NCI-H345 treated with DMSO at 0.1 percent for 48 hours (cell line): Measurements from ENCODE around the gene RCOR3.
"Not testable (repeated sequence)": the region's sequence is repeated elsewhere in the genome, so short reads cannot be mapped to it uniquely, and the experiment has no call there.

ENCODE experiments used
- DNase-seq: peaks from one replicate; lab custom pipeline; 2025; ENCODE audit not compliant: unreplicated experiment; lab: John Stamatoyannopoulos, UW

The RCOR3 gene

DNA sequence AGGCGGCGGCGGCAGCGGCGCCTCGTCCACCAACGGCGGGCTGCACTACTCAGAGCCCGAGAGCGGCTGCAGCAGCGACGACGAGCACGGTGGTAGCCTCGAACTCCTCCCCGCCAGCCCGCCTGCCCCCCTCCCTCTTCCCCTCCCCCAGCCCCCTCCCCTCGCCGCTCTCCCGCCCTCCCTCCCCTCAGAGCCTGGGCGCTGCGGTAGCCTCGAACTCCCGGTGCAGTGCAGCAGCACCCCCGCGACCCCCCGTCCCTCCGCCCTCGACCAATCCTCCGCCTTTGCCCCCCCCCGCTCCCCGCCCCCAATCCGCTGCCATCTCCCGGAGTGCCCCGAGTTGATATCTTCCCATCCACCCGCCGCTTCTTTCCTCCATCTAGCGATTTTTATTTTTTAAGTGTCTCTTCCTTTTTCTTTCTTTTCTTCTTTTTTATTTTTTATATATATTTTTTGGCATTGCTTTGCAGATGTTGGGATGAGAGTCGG is 516 bp downstream of the RCOR3 start:
- peak; percentile 43 for DNase-seq

DNA sequence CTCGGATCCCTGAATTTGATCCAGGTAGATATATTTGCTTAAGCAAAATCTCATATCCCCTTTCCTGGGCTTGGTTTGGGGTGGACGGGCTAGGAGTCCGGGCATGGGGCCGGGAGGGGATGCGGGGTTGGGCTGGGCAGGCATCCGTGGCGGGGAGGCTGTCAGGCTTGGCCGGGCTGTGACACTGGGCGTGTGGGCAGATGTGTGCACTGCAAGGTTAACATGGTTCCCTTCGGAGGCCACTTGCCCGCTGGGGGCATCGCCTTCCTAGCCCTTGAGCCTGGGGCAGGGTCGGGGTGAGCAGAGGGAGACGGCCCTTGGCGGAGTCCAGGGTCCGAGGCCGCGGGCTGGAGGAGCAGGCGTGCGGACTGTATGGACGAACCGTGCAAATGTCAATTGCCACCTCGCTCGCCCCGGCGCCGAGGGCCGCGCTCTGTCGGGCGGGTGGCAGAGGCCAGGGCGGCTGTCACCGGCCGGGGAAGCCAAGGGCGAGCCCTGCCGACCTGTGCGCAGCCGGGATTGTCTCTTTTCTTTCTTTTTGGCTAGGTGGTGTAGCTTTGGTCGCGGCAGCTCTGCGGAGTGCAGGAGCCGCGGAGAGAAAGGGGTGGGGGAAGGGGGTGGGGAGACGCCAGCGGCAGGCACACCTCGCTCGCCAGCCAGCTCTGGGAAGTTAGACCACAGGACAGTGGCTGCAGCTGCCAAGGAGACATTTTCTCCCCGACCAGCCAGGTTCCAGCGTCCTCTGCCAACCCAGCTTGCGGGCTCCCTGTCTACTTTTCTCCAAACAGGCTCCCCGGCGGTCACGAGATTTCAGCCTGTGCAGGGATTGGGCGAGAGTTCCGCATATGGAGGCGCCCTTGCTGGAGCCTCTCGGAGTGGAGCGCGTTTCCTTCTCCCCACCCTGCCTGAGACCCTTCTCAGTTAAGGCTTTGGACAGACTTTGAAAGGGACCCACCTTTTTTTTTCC is 1.3 kb downstream of the RCOR3 start:
- peak; percentile 59 for DNase-seq

DNA sequence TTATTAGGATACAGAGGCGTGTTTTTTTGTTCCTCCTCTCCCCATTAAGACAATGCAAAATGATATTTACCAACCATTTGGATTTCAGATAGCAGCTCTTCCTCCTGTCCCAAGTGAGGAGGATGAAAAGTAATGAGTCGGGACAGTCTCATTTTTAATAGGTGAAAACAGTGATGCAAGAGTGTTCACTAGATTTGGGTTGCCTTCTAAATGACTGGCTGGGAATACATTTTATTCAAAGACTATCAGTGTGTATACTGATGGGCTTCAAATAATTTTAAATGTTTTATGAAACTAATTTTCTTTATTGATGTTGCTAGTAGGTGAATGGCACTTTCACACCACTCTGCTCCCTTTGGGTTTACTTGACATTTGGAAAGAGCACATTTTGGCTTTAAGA is 2.1 kb downstream of the RCOR3 start:
- no peak for DNase-seq

DNA sequence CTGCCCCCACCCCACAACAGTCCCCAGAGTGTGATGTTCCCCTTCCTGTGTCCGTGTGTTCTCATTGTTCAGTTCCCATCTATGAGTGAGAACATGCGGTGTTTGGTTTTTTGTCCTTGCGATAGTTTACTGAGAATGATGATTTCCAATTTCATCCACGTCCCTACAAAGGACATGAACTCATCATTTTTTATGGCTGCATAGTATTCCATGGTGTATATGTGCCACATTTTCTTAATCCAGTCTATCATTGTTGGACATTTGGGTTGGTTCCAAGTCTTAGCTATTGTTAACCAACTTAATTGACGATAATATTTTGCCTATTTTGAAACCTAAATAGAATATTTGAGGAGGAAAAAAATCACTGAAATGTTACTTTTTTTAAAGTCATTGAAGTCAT is 3.9 kb downstream of the RCOR3 start:
- DNase-seq: not testable (repeated sequence)

DNA sequence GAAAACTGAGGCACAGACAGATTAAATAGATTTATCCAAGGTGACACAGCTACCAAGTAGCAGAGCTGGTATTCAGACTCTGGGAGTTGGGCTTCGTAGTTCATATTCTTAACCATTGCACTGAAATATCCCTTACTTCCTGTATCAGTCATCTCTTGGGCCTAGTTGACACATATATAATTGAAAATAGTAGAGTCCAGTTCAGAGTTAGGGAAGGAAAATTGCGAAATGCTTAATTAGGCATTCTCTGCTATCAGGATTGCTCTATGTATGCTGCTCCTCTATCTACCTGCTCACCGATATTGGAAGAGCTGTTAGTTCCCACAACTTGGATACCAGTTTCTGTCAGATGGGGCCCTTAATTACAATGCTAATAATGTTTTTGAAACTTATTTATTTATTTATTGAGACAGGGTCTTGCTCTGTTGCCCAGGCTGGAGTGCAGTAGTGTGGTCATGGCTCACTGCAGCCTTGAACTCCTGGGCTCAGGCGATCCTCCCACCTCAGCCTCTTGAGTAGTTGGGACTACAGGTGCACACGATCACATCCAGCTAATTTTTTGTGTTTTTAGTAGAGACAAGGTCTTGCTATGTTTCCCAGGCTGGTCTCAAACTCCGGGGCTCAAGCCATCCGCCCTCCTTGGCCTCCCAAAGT is 8.2 kb downstream of the RCOR3 start:
- DNase-seq: no peak

DNA sequence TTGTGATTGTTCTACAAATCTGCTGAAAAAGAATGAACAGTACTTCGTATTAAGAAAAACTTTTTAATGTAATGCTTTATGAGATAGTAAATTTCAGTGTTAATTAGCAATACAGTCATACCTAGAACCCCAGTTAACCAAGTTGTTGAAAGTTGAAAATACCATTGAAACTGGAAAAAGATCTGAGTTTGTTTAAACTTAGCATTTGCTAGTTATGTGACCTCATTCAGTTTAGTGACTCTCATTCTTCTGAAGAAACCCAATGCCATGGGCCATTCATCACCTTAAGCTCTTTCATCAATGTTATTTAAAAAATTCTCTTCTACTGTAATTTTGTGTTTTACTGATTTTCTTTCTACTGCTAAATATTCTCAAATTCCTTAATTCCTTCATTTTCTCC is 20.2 kb downstream of the RCOR3 start:
- no peak for DNase-seq

DNA sequence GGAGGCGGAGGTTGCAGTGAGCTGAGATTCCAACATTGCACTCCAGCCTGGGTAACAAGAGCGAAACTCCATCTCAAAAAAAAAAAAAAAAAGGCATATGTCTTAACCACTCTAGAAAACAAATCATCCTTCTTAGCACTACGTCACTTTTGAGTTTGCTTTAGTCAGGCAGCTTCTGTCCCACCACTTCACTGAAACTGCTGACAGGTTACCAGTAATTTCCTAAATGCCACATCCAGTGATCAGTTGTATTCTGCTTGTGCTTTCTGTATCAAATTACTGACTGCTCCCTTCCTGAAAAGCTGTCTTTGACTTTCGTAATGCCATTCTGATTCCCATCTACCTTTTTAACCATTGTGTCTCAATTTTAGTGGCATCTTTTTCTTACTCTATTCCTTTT is 21.7 kb downstream of the RCOR3 start:
- DNase-seq: no peak

DNA sequence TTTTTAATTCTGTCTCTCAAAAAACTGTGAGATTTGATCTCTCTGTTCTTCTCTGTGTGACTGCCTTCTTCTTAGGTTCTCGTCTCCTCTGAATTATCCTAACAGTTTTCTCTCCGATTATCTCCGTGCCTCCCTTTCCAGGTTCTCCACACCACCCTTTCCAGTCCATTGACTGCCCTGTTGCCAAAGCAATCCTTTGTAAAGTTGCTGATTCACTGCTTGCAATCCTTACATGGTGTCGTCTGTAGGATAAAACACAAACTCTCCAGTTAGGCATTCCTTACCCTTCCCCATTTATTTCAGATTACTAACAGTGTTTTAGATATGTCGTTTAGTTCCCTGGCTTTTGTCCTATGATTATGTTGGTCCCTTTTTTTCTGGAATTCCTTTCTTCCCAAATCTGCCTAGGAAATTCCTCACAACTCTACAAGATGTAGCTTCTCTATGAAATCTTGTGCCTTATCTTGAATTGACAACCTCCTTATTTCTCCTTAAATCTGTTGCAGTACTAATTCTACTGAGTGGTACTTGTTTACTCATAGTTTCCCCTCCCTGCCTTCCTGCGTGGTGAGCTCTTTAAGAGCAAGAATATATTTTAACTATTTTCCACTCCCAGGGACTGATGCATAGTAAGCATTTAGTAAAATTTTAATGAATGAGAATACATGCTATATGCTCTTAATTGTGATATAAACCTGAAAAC is 22.3 kb downstream of the RCOR3 start:
- DNase-seq: no peak

DNA sequence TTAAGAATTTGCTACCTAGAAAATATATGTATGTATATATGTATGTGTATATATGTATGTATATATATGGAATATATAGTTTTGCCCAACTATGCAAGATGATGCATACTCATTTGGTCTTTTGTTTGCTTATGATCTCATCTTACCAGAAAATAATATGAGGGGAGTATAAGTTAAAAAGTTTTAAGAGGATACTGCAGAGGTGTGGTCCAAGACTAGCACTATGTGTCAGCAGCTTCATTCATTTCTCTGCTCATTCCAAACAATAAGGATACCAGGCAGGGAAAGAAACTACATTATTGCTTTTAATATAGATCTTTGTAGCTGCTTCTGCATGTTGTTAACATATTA is 22.8 kb downstream of the RCOR3 start:
- DNase-seq: no peak

DNA sequence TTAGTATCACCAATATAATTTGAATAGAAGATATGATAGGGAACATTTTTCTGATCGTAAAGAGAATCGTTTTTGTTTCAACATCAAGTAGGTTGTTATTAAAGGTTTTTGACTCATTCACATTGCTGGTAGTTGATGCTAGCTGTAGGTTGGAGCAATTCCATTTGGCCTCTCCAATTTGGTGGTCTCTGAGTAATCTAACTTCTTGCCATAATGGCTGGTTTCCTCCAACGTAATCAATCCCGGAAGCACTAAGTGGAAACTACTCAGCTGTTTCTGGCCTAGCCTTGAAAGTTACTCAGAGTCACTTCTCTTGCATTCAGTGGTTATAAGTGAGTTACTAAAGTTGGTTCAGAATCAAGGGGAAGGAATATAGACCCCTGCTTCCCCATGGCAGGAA is 26.0 kb downstream of the RCOR3 start:
- DNase-seq: no peak

DNA sequence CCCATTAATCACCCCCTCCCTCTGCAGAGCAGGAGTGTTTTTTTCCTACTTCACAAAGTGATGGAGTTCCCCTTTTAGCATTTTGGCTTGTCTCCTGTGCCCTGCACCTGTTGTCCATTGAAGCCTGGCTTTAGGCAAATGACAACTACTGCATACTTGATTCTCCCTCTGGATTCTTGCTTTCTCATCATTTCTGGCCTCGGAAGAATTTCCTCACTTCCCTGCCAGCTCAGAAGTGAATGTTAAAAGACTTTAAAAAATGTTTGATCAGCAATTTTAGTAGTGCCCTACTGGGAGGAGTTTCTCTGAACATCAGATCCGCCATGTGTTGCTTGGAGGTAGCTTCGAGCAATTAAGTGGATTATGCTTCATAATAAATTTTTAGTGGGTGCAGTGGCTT is 28.1 kb downstream of the RCOR3 start:
- no peak for DNase-seq

DNA sequence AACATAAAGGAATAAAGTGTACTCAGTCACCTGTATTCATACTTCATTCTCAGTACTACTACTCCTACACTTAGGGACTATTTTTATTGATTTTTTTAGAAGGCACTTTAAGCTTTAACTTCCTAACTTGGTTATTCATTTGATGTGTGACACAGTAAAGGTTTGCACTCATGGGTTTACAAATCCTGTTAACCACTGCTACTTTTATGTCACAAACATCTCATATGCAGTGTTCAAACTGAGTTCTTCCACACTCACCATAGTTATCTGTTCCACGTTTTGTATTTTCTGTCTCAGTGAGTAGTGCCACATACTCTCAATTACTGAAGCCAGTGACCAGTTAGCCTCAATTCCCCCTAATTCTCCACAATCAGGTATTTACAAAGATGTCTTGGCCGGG is 33.2 kb downstream of the RCOR3 start:
- no peak for DNase-seq

DNA sequence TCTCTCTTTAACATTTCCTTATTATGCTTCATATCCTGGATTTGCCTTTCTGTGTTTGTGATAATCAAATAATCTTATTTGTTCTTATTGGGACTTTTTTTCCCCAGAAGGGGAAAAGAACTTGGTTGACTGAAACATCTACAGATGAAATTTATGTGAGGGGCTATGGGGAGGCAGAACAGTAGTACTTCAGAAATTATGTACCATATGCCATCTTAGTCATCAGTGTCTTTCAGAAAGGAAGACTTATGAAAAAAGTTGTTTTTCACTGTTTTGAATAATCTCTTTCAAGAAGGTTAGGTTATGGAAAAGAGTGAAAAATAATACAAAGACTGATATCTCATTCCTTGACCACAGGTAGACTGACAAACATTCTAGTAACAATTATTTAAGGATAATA is 37.2 kb downstream of the RCOR3 start:
- DNase-seq: no peak

DNA sequence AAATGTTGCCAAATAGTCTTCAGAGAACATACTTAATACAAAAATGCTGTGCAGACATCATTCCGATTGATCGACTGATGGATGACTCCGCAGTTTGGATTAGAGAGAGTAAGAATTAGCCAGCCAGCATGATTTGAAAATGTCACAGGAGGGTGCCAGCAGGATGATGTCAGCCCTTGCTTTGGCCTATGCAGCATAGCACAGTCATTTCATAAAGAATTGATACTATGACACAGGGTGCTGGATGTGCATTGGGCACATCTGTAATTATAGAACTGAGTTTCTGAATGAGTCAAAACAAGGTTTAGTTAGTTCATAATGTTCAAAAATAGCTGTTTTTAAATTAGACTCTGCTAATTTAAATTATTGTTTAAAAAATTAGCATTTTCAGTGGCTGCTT is 45.9 kb downstream of the RCOR3 start:
- no peak for DNase-seq

DNA sequence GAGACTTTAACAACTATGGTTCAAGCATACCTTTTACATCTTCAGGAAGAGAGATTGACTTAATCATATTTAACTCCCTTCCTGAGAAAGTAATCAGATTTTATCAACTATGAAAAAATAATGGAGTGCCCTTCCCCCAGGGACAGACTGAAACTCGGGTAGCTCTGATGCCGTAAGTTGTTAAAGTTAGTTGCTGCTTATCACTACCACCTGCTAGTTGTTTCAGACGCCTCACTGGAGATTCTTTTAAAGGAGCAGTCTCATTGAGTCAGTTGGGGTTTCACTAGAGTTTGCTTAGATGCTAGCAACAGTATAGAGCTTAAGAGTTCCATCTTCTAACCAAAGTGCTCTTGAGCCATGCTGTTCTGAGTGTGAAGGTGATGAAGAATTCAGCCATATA is 50.5 kb downstream of the RCOR3 start:
- no peak for DNase-seq

DNA sequence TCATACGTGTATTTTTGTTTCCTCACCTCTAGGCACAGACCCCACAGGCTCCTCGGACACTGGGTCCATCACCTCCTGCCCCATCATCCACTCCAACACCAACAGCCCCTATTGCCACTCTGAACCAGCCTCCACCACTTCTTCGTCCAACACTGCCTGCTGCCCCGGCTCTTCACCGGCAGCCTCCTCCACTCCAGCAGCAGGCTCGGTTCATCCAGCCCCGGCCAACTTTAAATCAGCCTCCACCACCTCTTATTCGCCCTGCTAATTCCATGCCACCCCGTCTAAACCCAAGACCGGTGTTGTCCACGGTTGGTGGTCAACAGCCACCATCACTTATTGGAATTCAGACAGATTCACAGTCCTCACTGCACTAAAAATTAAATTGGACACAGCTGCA is 54.2 kb downstream of the RCOR3 start:
- DNase-seq: no peak

DNA sequence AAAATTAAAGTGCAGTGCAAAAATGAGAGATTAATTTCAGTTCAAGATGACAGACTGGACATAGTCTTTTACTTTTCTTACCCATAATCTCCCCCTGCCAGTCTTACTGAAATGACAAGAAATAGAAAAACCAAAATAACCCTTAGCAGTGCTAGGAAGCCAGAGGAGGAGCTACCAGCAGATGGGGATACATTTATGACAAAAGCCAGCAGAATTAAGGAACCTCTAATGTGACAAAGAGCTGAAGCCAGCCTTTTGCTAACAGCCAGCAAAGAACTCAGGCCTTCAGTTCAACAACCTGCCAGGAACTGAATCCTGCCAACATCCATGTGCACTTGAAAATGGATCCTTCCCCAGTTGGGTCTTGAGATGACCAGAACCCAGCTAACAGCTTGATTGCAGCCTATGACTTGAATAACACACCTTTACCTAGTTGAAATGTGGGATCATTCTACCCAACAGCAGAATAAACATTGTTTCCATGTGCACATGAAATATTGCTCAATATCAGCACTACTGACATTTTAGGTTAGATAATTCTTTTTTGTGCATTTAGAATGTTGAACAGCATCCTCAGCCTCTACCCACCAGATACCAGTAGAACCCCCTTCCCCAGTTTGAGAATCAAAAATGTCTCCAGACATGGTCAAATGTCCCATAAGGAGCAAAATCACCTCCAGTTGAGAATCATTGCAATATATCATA is 59.6 kb downstream of the RCOR3 start:
- no peak for DNase-seq

DNA sequence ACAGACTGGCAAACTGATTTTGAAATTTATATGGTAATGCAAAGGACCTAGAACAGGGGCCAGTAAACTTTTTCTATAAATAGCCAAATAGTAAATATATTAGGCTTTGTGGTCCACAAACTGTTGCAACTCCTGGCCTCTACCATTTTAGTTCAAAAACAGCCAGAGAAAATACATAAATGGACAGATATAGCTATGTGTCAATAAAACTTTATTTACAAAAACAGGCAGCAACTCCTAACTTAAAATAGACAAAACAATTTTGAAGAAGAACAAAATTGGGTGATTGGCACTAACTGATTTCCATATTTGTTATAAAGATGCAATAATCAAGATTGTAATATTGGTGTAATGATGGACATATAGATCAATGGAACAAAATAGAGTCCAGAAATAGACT is 60.7 kb downstream of the RCOR3 start:
- no peak for DNase-seq

DNA sequence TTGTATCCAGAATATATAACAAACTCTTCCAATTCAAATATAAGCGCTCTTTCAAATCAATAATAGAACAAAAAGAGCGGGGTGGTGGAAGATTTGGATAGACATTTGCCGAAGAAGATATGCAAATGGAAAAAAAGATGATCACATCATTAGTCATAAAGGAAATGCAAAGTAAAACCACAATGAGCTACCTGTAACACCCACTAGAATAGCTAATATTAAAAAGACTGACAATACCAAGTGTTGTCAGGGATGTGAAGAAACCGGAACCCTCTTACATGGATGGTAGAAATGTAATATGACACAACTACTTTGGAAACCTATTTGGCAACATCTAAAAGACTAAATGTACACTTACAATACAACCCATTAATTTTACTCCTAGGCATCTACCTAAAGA is 61.8 kb downstream of the RCOR3 start:
- no peak for DNase-seq

DNA sequence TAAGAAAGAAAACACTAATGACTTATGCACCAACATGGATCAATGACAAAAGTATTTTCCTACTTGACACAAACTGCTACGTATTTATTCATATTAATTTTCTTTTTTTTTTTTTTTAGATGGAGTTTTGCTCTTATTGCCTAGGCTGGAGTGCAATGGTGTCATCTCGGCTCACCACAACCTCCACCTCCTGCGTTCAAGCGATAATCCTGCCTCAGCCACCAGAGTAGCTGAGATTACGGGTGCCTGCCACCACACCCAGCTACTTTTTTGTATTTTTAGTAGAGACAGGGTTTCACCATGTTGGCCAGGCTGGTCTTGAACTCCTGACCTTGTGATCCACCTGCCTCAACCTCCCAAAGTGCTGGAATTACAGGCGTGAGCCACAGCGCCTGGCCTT is 62.5 kb downstream of the RCOR3 start:
- DNase-seq: not testable (repeated sequence)
